Upper lobe of left lung (tissue), 6 donors: ENCODE results near the gene STK38. TPM values are rescaled to one million over a fixed set of nuclear protein-coding genes. Genes with fewer than 3 reads are reported as not detected.

Experiments used
- ATAC-seq, 2 donors: fragments of 200-7000 bp; cut with Tn5 transposase; one replicate each; pipeline ENCODE4 v1.9.1; 2022; ENCODE audit warnings: mild to moderate bottlenecking in 2 of 2, moderate library complexity in 2 of 2; ENCODE audit not compliant: low FRiP score in 2 of 2
- DNase-seq, 2 donors: peaks; one replicate each; pipeline ENCODE4 v3.0.0-alpha.2; 2019 to 2020
- H3K27ac ChIP-seq, 4 donors: fragments of 200-600 bp; sonication (generic); one replicate each; pipeline ENCODE4 v1.5.1; 2016 to 2019
- H3K27me3 ChIP-seq, 4 donors: fragments of 200-600 bp; sonication (generic); one replicate each; pipeline ENCODE4 v1.5.1; 2017 to 2019
- H3K36me3 ChIP-seq, 4 donors: fragments of 200-600 bp; sonication (generic); one replicate each; pipeline ENCODE4 v1.5.1; 2016 to 2019
- H3K4me1 ChIP-seq, 4 donors: fragments of 200-600 bp; sonication (generic); one replicate each; pipeline ENCODE4 v1.5.1; 2018 to 2019
- H3K4me3 ChIP-seq, 4 donors: fragments of 200-600 bp; sonication (generic); one replicate each; pipeline ENCODE4 v1.5.1; 2017 to 2019; ENCODE audit warnings: mild to moderate bottlenecking in 2 of 4, moderate library complexity in 1 of 4
- H3K9me3 ChIP-seq, 4 donors: fragments of 200-600 bp; sonication (generic); one replicate each; pipeline ENCODE4 v1.5.1; 2018 to 2019
- EP300 ChIP-seq, 4 donors: sonication (generic); formaldehyde crosslinking; IDR thresholded peaks; one replicate each; pipeline ENCODE4 v1.5.1; 2017; ENCODE audit warnings: antibody characterized with exemption in 4 of 4, control low read depth in 2 of 4
- POLR2A ChIP-seq, 4 donors: fragments of 450-650 bp; IDR thresholded peaks; one replicate each; pipeline ENCODE4 v1.5.1; 2016 to 2017; ENCODE audit warnings: antibody characterized with exemption in 4 of 4, mild to moderate bottlenecking in 2 of 4
- POLR2AphosphoS5 ChIP-seq, 2 donors: sonication (generic); formaldehyde crosslinking; IDR thresholded peaks; one replicate each; pipeline ENCODE4 v1.5.1; 2017; ENCODE audit warnings: antibody characterized with exemption in 2 of 2
- WGBS, 2 donors: methylation state at CpG; one replicate each; pipeline ENCODE4 v1.1.5; 2017 to 2018; 5-methylcytosine and 5-hydroxymethylcytosine counted together
- total RNA-seq, 6 donors: library from RNA; depleted of rRNA in 4 of 6; stranded (reverse); fragments of >200 nt in 4 of 6; gene quantifications; one replicate each; pipeline versions ENCODE4 v1.1.0 to v1.2.1, GENCODE V29; 2016 to 2021
- TF ChIP-seq, protein P1 (sequence below), 6 experiments: fragments of 450-650 bp in 4 of 6; fragments of 200-600 bp in 2 of 6; sonication (generic) in 2 of 6; IDR thresholded peaks; one replicate each; pipeline ENCODE4 v1.5.1; 2016 to 2019; ENCODE audit warnings: antibody characterized with exemption in 6 of 6
- donor health status: DM: no; HTN: no; CAD: no; lungs with moderate emphysema.
- donor health status: DM: no; HTN: yes; CAD: no; lungs with severe emphysema.

Gene STK38
- total RNA-seq, 6 donors from 2014 or later, result 15.1 to 47.1 (median 30.4) TPM

DNA sequence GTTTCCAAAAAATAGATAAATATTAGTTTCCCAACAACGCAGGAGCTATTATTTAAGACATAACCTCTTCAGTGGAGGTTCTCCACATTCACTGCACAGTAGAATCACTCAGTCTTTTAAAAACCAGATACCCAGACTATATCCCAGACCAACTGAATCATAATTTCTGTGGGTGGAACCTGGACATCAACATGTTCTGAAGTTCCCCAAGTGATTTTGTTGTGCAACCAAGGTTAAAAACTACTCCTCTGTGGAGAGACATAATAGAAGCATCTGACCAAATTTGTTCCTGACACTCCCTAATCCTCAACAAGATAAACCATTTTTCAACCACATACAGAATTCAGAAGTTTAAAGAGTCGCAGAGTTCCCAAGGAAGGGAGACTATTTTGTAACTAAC is 42.3 kb downstream of the STK38 start:
- peak in 1 of 2 donors; percentile 90 for ATAC-seq
- TF ChIP-seq POLR2A (IDR thresholded peaks at IDR 0.05) (no peak), POLR2AphosphoS5 (IDR thresholded peaks at IDR 0.05) (no peak), EP300 (IDR thresholded peaks at IDR 0.05) (no peak)
- TF ChIP-seq, protein P1, sequence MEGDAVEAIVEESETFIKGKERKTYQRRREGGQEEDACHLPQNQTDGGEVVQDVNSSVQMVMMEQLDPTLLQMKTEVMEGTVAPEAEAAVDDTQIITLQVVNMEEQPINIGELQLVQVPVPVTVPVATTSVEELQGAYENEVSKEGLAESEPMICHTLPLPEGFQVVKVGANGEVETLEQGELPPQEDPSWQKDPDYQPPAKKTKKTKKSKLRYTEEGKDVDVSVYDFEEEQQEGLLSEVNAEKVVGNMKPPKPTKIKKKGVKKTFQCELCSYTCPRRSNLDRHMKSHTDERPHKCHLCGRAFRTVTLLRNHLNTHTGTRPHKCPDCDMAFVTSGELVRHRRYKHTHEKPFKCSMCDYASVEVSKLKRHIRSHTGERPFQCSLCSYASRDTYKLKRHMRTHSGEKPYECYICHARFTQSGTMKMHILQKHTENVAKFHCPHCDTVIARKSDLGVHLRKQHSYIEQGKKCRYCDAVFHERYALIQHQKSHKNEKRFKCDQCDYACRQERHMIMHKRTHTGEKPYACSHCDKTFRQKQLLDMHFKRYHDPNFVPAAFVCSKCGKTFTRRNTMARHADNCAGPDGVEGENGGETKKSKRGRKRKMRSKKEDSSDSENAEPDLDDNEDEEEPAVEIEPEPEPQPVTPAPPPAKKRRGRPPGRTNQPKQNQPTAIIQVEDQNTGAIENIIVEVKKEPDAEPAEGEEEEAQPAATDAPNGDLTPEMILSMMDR (IDR thresholded peaks at IDR 0.05), result no peak
- Histone ChIP-seq H3K36me3 (peaks cover 0 to 33% (median 22%) of the 10 kb centered on the region in 4 donors), H3K27ac (no peak overlapping the region), H3K27me3 (no peaks in the 10 kb centered on the region), H3K4me3 (no peak overlapping the region), H3K9me3 (no peaks in the 10 kb centered on the region), H3K4me1 (peaks cover 0 to 6% (median 0%) of the 10 kb centered on the region in 4 donors)
- 96% methylated on average over 2 of the region's 2 CpGs for WGBS, 2 donors
- DNase-seq, result no peak

DNA sequence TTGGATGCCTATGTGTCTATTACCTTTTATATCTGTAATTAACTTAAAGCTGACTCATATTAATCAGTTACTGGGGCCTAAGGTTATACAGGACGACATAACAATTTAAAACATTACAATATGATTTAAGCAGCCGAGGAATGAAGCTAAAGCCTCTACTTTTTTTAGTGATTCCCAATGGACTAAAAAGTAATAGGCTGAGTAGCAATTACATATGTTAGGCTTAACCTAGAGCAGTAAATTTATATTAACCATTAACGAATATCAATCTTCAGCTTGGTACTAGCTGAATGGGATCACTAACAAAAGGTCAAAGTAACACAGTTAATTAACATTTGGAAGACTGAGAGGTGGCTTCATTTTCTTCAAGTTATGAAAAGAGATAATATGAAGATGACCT is 43.1 kb downstream of the STK38 start:
- DNase-seq (no peak), ATAC-seq (no peak)
- no peaks in the 10 kb centered on the region for H3K27me3 ChIP-seq
- peaks cover 0 to 6% (median 0%) of the 10 kb centered on the region in 4 donors for H3K4me1 ChIP-seq
- WGBS, 2 donors, result 96 to 100% methylated on average over 3 of the region's 3 CpGs
- H3K27ac ChIP-seq, result no peak overlapping the region
- H3K9me3 ChIP-seq, result no peaks in the 10 kb centered on the region
- no peak overlapping the region for H3K4me3 ChIP-seq
- TF ChIP-seq, protein P1 (IDR thresholded peaks at IDR 0.05), result no peak
- TF ChIP-seq EP300 (IDR thresholded peaks at IDR 0.05) (no peak), POLR2AphosphoS5 (IDR thresholded peaks at IDR 0.05) (no peak), POLR2A (IDR thresholded peaks at IDR 0.05) (no peak)
- peaks cover 0 to 38% (median 20%) of the 10 kb centered on the region in 4 donors for H3K36me3 ChIP-seq

DNA sequence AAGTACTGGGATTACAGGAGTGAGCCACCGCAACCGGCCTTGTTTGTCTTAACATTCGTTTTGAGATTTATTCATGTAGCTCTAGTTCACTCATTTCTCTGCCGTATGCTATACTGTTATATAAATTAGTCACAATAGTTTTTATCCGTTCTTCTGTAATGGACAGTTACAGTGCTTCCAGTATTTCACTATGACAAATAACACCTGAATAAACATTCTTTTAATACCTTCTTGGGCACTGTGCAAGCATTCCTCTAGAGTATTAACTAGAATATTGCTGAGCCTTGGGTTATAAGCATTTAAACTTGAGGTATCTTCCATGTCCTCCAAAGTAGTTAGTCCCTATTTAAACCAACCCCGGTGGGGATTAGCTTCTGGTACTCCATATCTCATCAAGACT is 45.6 kb downstream of the STK38 start:
- WGBS, 2 donors, result 80 to 81% methylated on average over 6 of the region's 6 CpGs
- H3K27me3 ChIP-seq, result no peaks in the 10 kb centered on the region
- TF ChIP-seq POLR2A (IDR thresholded peaks at IDR 0.05) (no peak), POLR2AphosphoS5 (IDR thresholded peaks at IDR 0.05) (no peak), EP300 (IDR thresholded peaks at IDR 0.05) (no peak)
- TF ChIP-seq, protein P1 (IDR thresholded peaks at IDR 0.05), result no peak
- H3K36me3 ChIP-seq, result peaks cover 0 to 61% (median 31%) of the 10 kb centered on the region in 4 donors
- ATAC-seq (no peak), DNase-seq (no peak)
- no peak overlapping the region for H3K4me3 ChIP-seq
- H3K9me3 ChIP-seq, result no peaks in the 10 kb centered on the region
- H3K27ac ChIP-seq, result no peak overlapping the region
- H3K4me1 ChIP-seq, result peaks cover 0 to 6% (median 0%) of the 10 kb centered on the region in 4 donors

DNA sequence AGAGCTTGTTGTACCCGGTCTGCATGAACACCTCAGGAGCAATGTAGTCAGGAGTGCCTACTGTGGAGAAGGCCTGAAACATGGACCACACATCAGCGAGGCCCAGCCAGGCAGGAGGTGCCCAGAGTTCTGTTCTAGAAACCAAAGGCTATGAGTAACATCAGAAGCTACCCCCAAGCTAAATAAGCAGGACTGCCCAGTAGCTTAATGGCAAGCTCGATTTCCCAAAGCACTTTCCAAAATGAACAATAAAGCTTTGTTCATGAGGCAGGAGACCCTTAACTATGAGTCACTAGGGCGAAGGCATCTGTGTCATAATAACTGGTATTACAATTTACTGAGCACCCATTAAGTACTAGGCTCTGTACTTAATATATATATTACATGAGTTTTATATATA is 47.4 kb downstream of the STK38 start:
- ATAC-seq (no peak), DNase-seq (no peak)
- no peak overlapping the region for H3K27ac ChIP-seq
- TF ChIP-seq, protein P1 (IDR thresholded peaks at IDR 0.05), result no peak
- TF ChIP-seq EP300 (IDR thresholded peaks at IDR 0.05) (no peak), POLR2A (IDR thresholded peaks at IDR 0.05) (no peak), POLR2AphosphoS5 (IDR thresholded peaks at IDR 0.05) (no peak)
- 90 to 99% methylated on average over 3 to 4 of the region's 4 CpGs for WGBS, 2 donors
- no peak overlapping the region for H3K4me3 ChIP-seq
- no peaks in the 10 kb centered on the region for H3K9me3 ChIP-seq
- H3K36me3 ChIP-seq, result peaks cover 8 to 68% (median 29%) of the 10 kb centered on the region in 4 donors
- H3K4me1 ChIP-seq, result no peaks in the 10 kb centered on the region
- H3K27me3 ChIP-seq, result no peaks in the 10 kb centered on the region

DNA sequence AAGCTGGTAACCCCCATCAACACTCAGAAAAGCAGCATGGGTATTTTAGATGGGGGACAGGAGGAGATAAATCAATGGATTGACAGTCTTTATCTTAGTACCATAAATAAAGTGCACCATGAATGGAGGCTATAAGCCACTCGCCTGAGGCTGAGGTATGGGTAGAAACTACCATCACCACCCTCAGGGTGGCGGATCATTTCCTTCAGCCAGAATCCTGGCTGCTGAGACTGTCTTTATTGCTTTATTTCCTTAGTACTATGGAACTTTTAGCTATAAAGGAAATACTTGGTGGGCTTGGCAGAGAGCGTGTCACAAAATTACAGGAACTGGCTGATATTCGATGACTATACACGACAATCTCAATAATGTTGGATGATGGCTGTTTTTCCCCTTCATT is 52.2 kb downstream of the STK38 start:
- TF ChIP-seq POLR2A (IDR thresholded peaks at IDR 0.05), result no peak
- TF ChIP-seq EP300 (IDR thresholded peaks at IDR 0.05), result no peak
- H3K36me3 ChIP-seq, result peaks cover 8 to 64% (median 31%) of the 10 kb centered on the region in 4 donors
- DNase-seq (no peak), ATAC-seq (no peak)
- H3K27ac ChIP-seq, result peak overlapping the region in 1 of 4 donors; percentile 57
- H3K4me3 ChIP-seq, result no peak overlapping the region
- 94 to 95% methylated on average over 5 of the region's 5 CpGs for WGBS, 2 donors
- H3K4me1 ChIP-seq, result peaks cover 0 to 16% (median 6%) of the 10 kb centered on the region in 4 donors
- no peaks in the 10 kb centered on the region for H3K27me3 ChIP-seq
- H3K9me3 ChIP-seq, result no peaks in the 10 kb centered on the region
